ENCODE measurements around the gene SLC12A6. TPM values are rescaled to one million over a fixed set of nuclear protein-coding genes. Genes with fewer than 3 reads are reported as not detected.

SLC12A6 gene
- total and polyA plus RNA-seq, 7 experiments from 2014 or later: 9.6 to 122 (median 104) TPM

DNA sequence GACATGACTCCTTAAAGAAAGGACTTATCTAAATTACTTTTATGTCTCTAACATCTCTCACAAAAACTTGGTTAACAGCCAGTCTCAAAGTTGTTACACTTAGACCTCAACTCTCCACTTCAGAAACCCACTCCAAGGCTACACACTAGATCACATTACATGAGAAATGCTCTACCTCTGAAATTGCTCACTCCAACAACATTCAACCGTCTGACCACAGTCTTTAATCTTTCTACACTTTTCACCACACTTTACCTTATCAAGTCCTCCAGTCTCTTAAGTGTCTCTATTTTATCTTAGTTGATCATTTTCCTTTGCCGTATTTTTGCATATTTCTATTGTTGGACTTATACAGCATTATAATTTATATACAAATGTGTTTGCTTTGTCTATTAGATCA lies 5.8 kb downstream of the SLC12A6 start:
- Mint-ChIP-seq H3K9me3 (no peaks in the 10 kb centered on the region), H3K36me3 (peaks cover 0 to 1% (median 0%) of the 10 kb centered on the region in 5 donors), H3K4me1 (peaks cover 47 to 98% (median 82%) of the 10 kb centered on the region in 7 donors), H3K4me3 (peak overlapping the region; percentile 17 to 99 (median 60)), H3K27me3 (no peaks in the 10 kb centered on the region), H3K27ac (peak overlapping the region; percentile 77 to 98 (median 85))
- ChIA-PET POLR2A (interaction anchor here (1.5 to 4.7 kb wide), 3 partner anchors 11 to 83 kb away, joined by 3 to 57 read pairs (median 6); partner anchors contain the start of genes NOP10 and NUTM1), CTCF (no interaction called here)
- H3K4me3 ChIP-seq (ENCODE audit: low read length): no peak overlapping the region
- no peaks in the 10 kb centered on the region for H3K27me3 ChIP-seq (ENCODE audit: control insufficient read depth in 2 of 2, insufficient read depth in 2 of 2, low read length in 2 of 2)
- ATAC-seq: peak; percentile 72
- no peaks in the 10 kb centered on the region for H3K9me3 ChIP-seq (ENCODE audit: control insufficient read depth in 2 of 3, low read length in 3 of 3)
- peak overlapping the region; percentile 92 for H3K27ac ChIP-seq (ENCODE audit: low read depth, low read length)
- peak in 2 of 9 donors; percentile 30 to 40 for DNase-seq
- H3K36me3 ChIP-seq (ENCODE audit: control insufficient read depth in 2 of 3, insufficient read depth in 3 of 3, low read length in 3 of 3): no peaks in the 10 kb centered on the region
- H3K4me1 ChIP-seq (ENCODE audit: control insufficient read depth in 2 of 2, insufficient read depth in 2 of 2, low read length in 2 of 2): peaks cover 47 to 64% of the 10 kb centered on the region in 2 donors
- intact Hi-C loops (cut with micrococcal nuclease): loop anchor here in 1 of 2 donors (10.0 kb wide), 2 partner anchors 163 to 253 kb away; partner anchors contain the start of gene GOLGA8B

DNA sequence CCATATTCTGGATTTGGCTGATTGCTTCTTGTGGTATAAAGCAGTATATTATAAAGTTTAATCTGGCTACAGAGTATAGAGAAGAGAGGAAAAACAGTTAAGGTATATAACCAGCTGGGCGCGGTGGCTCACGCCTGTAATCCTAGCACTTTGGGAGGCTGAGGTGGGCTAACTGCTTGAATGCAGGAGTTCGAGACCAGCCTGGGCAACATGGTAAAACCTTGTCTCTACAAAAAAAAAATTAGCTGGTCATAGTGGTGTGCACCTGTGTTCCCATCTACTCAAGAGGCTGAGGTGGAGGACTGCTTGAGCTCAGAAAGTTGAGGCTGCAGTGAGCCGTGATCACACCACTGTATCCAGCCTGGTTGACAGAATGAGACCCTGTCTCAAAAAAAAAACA lies 7.3 kb downstream of the SLC12A6 start:
- intact Hi-C loops (cut with micrococcal nuclease): loop anchor here in 1 of 2 donors (10.0 kb wide), 2 partner anchors 165 to 255 kb away; partner anchors contain the start of gene GOLGA8B
- peak overlapping the region in 8 of 10 donors; percentile 39 to 79 (median 60) for H3K4me3 Mint-ChIP-seq
- ChIA-PET CTCF (interaction anchor here (0.9 to 4.4 kb wide), 4 partner anchors 8 to 37 kb away, joined by 4 to 30 read pairs (median 8); partner anchors contain the start of genes LPCAT4 and SLC12A6), POLR2A (interaction anchor here (0.9 to 4.7 kb wide), 5 partner anchors 8 to 253 kb away, joined by 3 to 82 read pairs (median 6); partner anchors contain the start of genes GOLGA8B, NOP10, NUTM1 and SLC12A6)
- no peaks in the 10 kb centered on the region for H3K27me3 Mint-ChIP-seq
- Histone ChIP-seq H3K9me3 (ENCODE audit: control insufficient read depth in 2 of 3, low read length in 3 of 3) (no peaks in the 10 kb centered on the region), H3K27me3 (ENCODE audit: control insufficient read depth in 2 of 2, insufficient read depth in 2 of 2, low read length in 2 of 2) (no peaks in the 10 kb centered on the region), H3K4me3 (ENCODE audit: low read length) (no peak overlapping the region), H3K4me1 (ENCODE audit: control insufficient read depth in 2 of 2, insufficient read depth in 2 of 2, low read length in 2 of 2) (peaks cover 31 to 64% of the 10 kb centered on the region in 2 donors), H3K27ac (ENCODE audit: low read depth, low read length) (peak overlapping the region; percentile 65), H3K36me3 (ENCODE audit: control insufficient read depth in 2 of 3, insufficient read depth in 3 of 3, low read length in 3 of 3) (no peaks in the 10 kb centered on the region)
- H3K27ac Mint-ChIP-seq: peak overlapping the region; percentile 4 to 98 (median 86)
- no peaks in the 10 kb centered on the region for H3K9me3 Mint-ChIP-seq
- H3K36me3 Mint-ChIP-seq: peaks cover 0 to 1% (median 0%) of the 10 kb centered on the region in 5 donors
- peaks cover 40 to 98% (median 80%) of the 10 kb centered on the region in 7 donors for H3K4me1 Mint-ChIP-seq
- ATAC-seq: no peak
- DNase-seq: no peak

DNA sequence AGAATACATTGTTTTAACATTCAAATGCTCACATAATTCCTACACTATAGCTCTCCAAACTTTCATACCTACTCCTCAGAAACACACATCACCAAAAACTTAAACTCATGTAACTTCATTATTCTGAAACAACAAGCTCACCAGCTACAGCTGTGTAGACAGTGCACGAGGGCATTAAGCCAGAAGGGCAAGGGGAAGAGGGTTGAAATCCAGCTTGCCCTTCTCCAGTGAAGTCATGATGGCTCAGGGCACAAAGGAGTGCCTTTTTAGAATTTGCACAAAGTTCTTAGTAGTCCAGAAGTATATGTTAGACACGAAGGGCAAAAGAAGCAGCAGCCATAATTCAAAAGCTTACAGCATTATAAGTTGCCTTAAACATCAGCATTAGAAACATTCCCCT lies 8.6 kb downstream of the SLC12A6 start:
- peak overlapping the region; percentile 65 for H3K27ac ChIP-seq (ENCODE audit: low read depth, low read length)
- intact Hi-C loops (cut with micrococcal nuclease): no loop called here
- DNase-seq (no peak), ATAC-seq (no peak)
- H3K27me3 ChIP-seq (ENCODE audit: control insufficient read depth in 2 of 2, insufficient read depth in 2 of 2, low read length in 2 of 2): no peaks in the 10 kb centered on the region
- peaks cover 19 to 64% of the 10 kb centered on the region in 2 donors for H3K4me1 ChIP-seq (ENCODE audit: control insufficient read depth in 2 of 2, insufficient read depth in 2 of 2, low read length in 2 of 2)
- Mint-ChIP-seq H3K36me3 (peaks cover 0 to 1% (median 0%) of the 10 kb centered on the region in 5 donors), H3K27me3 (no peaks in the 10 kb centered on the region), H3K27ac (peak overlapping the region; percentile 75 to 98 (median 91)), H3K4me3 (peak overlapping the region; percentile 16 to 84 (median 70)), H3K4me1 (peaks cover 40 to 96% (median 80%) of the 10 kb centered on the region in 7 donors), H3K9me3 (no peaks in the 10 kb centered on the region)
- H3K36me3 ChIP-seq (ENCODE audit: control insufficient read depth in 2 of 3, insufficient read depth in 3 of 3, low read length in 3 of 3): no peaks in the 10 kb centered on the region
- CTCF ChIA-PET: interaction anchor here (1.1 to 4.4 kb wide), 4 partner anchors 8 to 30 kb away, joined by 3 to 30 read pairs (median 8); partner anchors contain the start of genes NOP10, NUTM1 and SLC12A6
- POLR2A ChIA-PET: interaction anchor here (0.9 to 4.7 kb wide), 5 partner anchors 9 to 74 kb away, joined by 3 to 82 read pairs (median 13); partner anchors contain the start of genes LPCAT4, NOP10, NUTM1 and SLC12A6
- H3K4me3 ChIP-seq (ENCODE audit: low read length): no peak overlapping the region
- no peaks in the 10 kb centered on the region for H3K9me3 ChIP-seq (ENCODE audit: control insufficient read depth in 2 of 3, low read length in 3 of 3)

DNA sequence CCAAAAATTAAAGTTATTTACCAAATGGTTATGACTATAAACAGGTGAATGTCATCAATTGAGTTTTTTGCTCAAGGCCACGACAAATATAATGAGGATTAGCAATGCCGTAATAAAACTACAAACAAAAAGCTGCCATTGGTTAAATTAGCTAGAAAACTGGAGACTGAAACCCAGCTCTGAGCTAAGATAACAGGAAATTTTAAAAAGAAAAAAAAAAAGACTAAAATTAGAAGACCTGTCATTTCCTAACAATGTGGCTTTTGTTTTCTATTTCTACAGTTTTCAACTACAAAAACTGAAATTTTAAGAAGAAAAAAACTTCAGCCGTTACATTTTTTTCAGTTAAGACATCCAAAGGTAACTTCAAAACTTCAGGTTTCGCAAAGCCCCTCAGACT lies 9.7 kb downstream of the SLC12A6 start:
- Histone ChIP-seq H3K36me3 (ENCODE audit: control insufficient read depth in 2 of 3, insufficient read depth in 3 of 3, low read length in 3 of 3) (no peaks in the 10 kb centered on the region), H3K4me1 (ENCODE audit: control insufficient read depth in 2 of 2, insufficient read depth in 2 of 2, low read length in 2 of 2) (peaks cover 14 to 57% of the 10 kb centered on the region in 2 donors), H3K27ac (ENCODE audit: low read depth, low read length) (peak overlapping the region; percentile 65), H3K4me3 (ENCODE audit: low read length) (peak overlapping the region; percentile 30), H3K27me3 (ENCODE audit: control insufficient read depth in 2 of 2, insufficient read depth in 2 of 2, low read length in 2 of 2) (no peaks in the 10 kb centered on the region), H3K9me3 (ENCODE audit: control insufficient read depth in 2 of 3, low read length in 3 of 3) (no peaks in the 10 kb centered on the region)
- intact Hi-C loops (cut with micrococcal nuclease): loop anchor here (1.0 kb wide), 2 partner anchors 9 to 10 kb away; partner anchors contain the start of gene SLC12A6 (in 2 of the 2)
- DNase-seq (peak in 3 of 9 donors; percentile 19 to 36 (median 25)), ATAC-seq (no peak)
- Mint-ChIP-seq H3K4me3 (peak overlapping the region; percentile 59 to 80 (median 72)), H3K27ac (peak overlapping the region; percentile 75 to 98 (median 91)), H3K27me3 (no peaks in the 10 kb centered on the region), H3K4me1 (peaks cover 40 to 96% (median 70%) of the 10 kb centered on the region in 7 donors), H3K36me3 (peaks cover 0 to 4% (median 2%) of the 10 kb centered on the region in 5 donors), H3K9me3 (no peaks in the 10 kb centered on the region)
- POLR2A ChIA-PET: interaction anchor here (0.6 to 4.7 kb wide), 9 partner anchors 9 to 254 kb away, joined by 4 to 82 read pairs (median 6); partner anchors contain the start of genes LPCAT4, NOP10, NUTM1 and SLC12A6
- CTCF ChIA-PET: interaction anchor here (0.6 to 4.4 kb wide), 11 partner anchors 9 to 163 kb away, joined by 3 to 30 read pairs (median 6); partner anchors contain the start of genes LPCAT4, NOP10, NUTM1 and SLC12A6

DNA sequence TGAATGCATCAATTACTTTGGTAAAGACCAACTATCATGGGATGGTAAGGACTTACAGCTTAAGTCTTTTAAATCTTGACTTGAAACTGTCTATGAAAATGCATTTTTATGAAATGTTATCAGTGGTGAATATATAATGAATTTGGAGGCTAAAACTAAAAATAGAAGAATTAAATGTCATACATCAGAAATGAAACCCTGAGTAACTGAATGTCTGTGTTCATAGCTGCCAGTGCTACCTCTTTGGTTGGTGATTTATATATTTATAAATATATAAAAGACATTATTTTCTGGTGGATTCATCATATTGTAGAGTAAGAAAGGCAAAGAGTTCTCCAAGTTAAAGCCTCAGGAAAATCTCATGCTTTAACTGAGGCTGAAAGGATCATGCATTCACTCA lies 12.2 kb downstream of the SLC12A6 start:
- Histone ChIP-seq H3K4me1 (ENCODE audit: control insufficient read depth in 2 of 2, insufficient read depth in 2 of 2, low read length in 2 of 2) (peaks cover 0 to 48% of the 10 kb centered on the region in 2 donors), H3K36me3 (ENCODE audit: control insufficient read depth in 2 of 3, insufficient read depth in 3 of 3, low read length in 3 of 3) (no peaks in the 10 kb centered on the region), H3K9me3 (ENCODE audit: control insufficient read depth in 2 of 3, low read length in 3 of 3) (no peaks in the 10 kb centered on the region), H3K27ac (ENCODE audit: low read depth, low read length) (no peak overlapping the region), H3K4me3 (ENCODE audit: low read length) (no peak overlapping the region), H3K27me3 (ENCODE audit: control insufficient read depth in 2 of 2, insufficient read depth in 2 of 2, low read length in 2 of 2) (no peaks in the 10 kb centered on the region)
- H3K27me3 Mint-ChIP-seq: no peaks in the 10 kb centered on the region
- ChIA-PET POLR2A (interaction anchor here (0.7 to 10.9 kb wide), 5 partner anchors 11 to 25 kb away, joined by 3 to 151 read pairs (median 4); partner anchors contain the start of genes NOP10, NUTM1 and SLC12A6), CTCF (interaction anchor here (1.1 to 1.4 kb wide), 2 partner anchors 17 to 116 kb away, joined by 3 to 4 read pairs; partner anchors contain the start of genes KATNBL1, NOP10 and NUTM1)
- peak overlapping the region in 5 of 10 donors; percentile 10 to 78 (median 30) for H3K4me3 Mint-ChIP-seq
- H3K36me3 Mint-ChIP-seq: peaks cover 0 to 11% (median 4%) of the 10 kb centered on the region in 5 donors
- no peaks in the 10 kb centered on the region for H3K9me3 Mint-ChIP-seq
- peak overlapping the region in 7 of 9 donors; percentile 17 to 95 (median 64) for H3K27ac Mint-ChIP-seq
- H3K4me1 Mint-ChIP-seq: peaks cover 46 to 93% (median 61%) of the 10 kb centered on the region in 7 donors
- DNase-seq (no peak), ATAC-seq (no peak)
- intact Hi-C loops (cut with micrococcal nuclease): loop anchor here in 1 of 2 donors (1.0 kb wide), 1 partner anchor 9 kb away; no protein-coding TSS in a partner anchor

DNA sequence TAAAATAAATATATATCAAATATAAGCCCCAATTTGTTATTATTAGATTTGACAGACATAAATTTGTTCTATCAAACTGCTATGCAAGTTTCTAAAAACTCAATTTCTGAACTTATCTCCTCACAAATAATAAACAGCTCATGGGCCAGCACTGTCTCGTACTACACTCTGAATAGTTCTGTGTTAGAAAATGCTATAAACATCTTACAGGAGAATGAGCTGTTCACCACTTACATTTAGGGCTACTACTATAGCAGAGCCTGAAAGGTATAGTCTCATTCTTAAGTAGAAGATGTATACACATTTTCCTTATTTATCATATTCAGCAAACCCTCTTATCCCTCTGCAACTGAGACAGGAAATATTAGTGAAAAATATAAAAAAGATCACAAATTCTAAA lies 12.6 kb downstream of the SLC12A6 start:
- no peak overlapping the region for H3K4me3 ChIP-seq (ENCODE audit: low read length)
- H3K27ac ChIP-seq (ENCODE audit: low read depth, low read length): no peak overlapping the region
- ChIA-PET CTCF (interaction anchor here (1.4 kb wide), 1 partner anchor 18 kb away, joined by 4 read pairs; the partner anchor contains the start of genes NOP10 and NUTM1), POLR2A (interaction anchor here (0.7 to 10.9 kb wide), 5 partner anchors 11 to 25 kb away, joined by 3 to 151 read pairs (median 4); partner anchors contain the start of genes NOP10, NUTM1 and SLC12A6)
- no peaks in the 10 kb centered on the region for H3K27me3 Mint-ChIP-seq
- H3K27me3 ChIP-seq (ENCODE audit: control insufficient read depth in 2 of 2, insufficient read depth in 2 of 2, low read length in 2 of 2): no peaks in the 10 kb centered on the region
- peaks cover 0 to 44% of the 10 kb centered on the region in 2 donors for H3K4me1 ChIP-seq (ENCODE audit: control insufficient read depth in 2 of 2, insufficient read depth in 2 of 2, low read length in 2 of 2)
- H3K36me3 Mint-ChIP-seq: peaks cover 0 to 11% (median 8%) of the 10 kb centered on the region in 5 donors
- H3K9me3 Mint-ChIP-seq: no peaks in the 10 kb centered on the region
- H3K9me3 ChIP-seq (ENCODE audit: control insufficient read depth in 2 of 3, low read length in 3 of 3): no peaks in the 10 kb centered on the region
- ATAC-seq (no peak), DNase-seq (no peak)
- intact Hi-C loops (cut with micrococcal nuclease): loop anchor here in 1 of 2 donors (1.0 kb wide), 1 partner anchor 9 kb away; no protein-coding TSS in a partner anchor
- peak overlapping the region in 4 of 10 donors; percentile 10 to 78 (median 38) for H3K4me3 Mint-ChIP-seq
- peak overlapping the region in 5 of 9 donors; percentile 22 to 93 (median 48) for H3K27ac Mint-ChIP-seq
- no peaks in the 10 kb centered on the region for H3K36me3 ChIP-seq (ENCODE audit: control insufficient read depth in 2 of 3, insufficient read depth in 3 of 3, low read length in 3 of 3)
- peaks cover 42 to 93% (median 61%) of the 10 kb centered on the region in 7 donors for H3K4me1 Mint-ChIP-seq

Data from naive thymus-derived CD4-positive, alpha-beta T cell (primary cell).